Body of pancreas (tissue), 4 donors: ENCODE measurements around the gene SMG7. TPM values are rescaled to one million over a fixed set of nuclear protein-coding genes. Genes with fewer than 3 reads are reported as not detected.
A peak's percentile ranks its signal among the peaks of the same experiment; 100 is the strongest.

Experiments used
- ATAC-seq: fragments of 150-250 bp; one replicate; pipeline ENCODE4 v1.9.1; 2016
- DNase-seq, 4 donors: peaks; one replicate each; pipeline ENCODE4 v3.0.0-alpha.2; 2019
- H3K27ac ChIP-seq, 4 donors: fragments of 200-600 bp; sonication (generic); 1 replicate in 3 of 4; 2 replicates in 1 of 4; pipeline versions ENCODE4 v1.5.1 to v1.6.1; 2016 to 2019; ENCODE audit warnings: mild to moderate bottlenecking in 1 of 4, mixed read lengths in 1 of 4, moderate library complexity in 1 of 4
- H3K27me3 ChIP-seq, 2 donors: fragments of 200-600 bp; sonication (generic); one replicate each; pipeline ENCODE4 v1.6.0; 2016; ENCODE audit warnings: mild to moderate bottlenecking in 1 of 2
- H3K36me3 ChIP-seq, 2 donors: fragments of 200-600 bp; sonication (generic); replicated peaks in 1 of 2; 2 replicates each; pipeline ENCODE4 v1.5.1; 2016; ENCODE audit warnings: low read depth in 2 of 2; ENCODE audit not compliant: insufficient read depth in 1 of 2
- H3K4me1 ChIP-seq: fragments of 200-600 bp; sonication (generic); one replicate; pipeline ENCODE4 v1.6.0; 2016
- H3K4me3 ChIP-seq, 2 donors: fragments of 200-600 bp; sonication (generic); 1 replicate in 1 of 2; 2 replicates in 1 of 2; pipeline ENCODE4 v1.5.1; 2016 to 2019
- H3K9me3 ChIP-seq, 3 donors: fragments of 200-600 bp; sonication (generic); 1 replicate in 2 of 3; 2 replicates in 1 of 3; pipeline ENCODE4 v1.5.1; 2016
- POLR2A ChIP-seq, 3 donors: fragments of 450-650 bp; IDR thresholded peaks; one replicate each; pipeline ENCODE4 v1.6.1; 2016; ENCODE audit warnings: antibody characterized with exemption in 3 of 3, mild to moderate bottlenecking in 2 of 3
- WGBS, 2 donors: methylation state at CpG; one replicate each; pipeline ENCODE4 v1.1.5; 2017; 5-methylcytosine and 5-hydroxymethylcytosine counted together
- intact Hi-C: fragments of 100-400 bp; cut with DNase I; formaldehyde crosslinking; loops from one replicate; pipeline ENCODE4 v1.15.1; 2023
- total RNA-seq, 2 donors: library from RNA; depleted of rRNA; stranded (reverse); fragments of >200 nt; gene quantifications; one replicate each; pipeline ENCODE4 v1.1.0, GENCODE V29; 2016
- TF ChIP-seq, protein P1 (sequence below), 7 experiments: fragments of 450-650 bp in 4 of 7; fragments of 200-600 bp in 3 of 7; sonication (generic) in 3 of 7; IDR thresholded peaks; one replicate each; pipeline ENCODE4 v1.5.1; 2016 to 2019; ENCODE audit warnings: antibody characterized with exemption in 7 of 7

The SMG7 gene
- total RNA-seq, 2 donors from 2014 or later = 22.4 to 34.2 TPM

DNA sequence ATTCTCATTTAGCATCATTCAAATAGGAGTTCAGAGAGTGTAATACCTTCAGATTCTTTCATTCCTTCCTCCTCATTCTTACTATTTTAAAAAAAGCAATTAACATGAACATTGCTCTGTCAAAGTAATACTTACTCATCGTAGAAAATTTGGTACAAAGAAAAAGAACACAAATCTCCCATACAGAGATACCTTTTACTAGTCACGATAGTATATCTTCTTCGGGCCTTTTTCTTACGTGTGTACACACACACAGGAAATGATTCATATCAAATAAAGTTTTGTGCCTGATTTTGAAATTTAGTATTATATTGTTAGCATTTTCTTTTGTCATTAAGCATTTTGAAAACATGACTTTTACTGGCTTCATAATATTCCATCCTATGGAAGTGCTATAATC is 65.1 kb downstream of the SMG7 start:
- intact Hi-C loops = no loop called here
- H3K27me3 ChIP-seq = no peaks in the 10 kb centered on the region
- ATAC-seq (no peak), DNase-seq (no peak)
- no peak overlapping the region for H3K27ac ChIP-seq
- no peak for TF ChIP-seq POLR2A (IDR thresholded peaks at IDR 0.05)
- TF ChIP-seq, protein P1, sequence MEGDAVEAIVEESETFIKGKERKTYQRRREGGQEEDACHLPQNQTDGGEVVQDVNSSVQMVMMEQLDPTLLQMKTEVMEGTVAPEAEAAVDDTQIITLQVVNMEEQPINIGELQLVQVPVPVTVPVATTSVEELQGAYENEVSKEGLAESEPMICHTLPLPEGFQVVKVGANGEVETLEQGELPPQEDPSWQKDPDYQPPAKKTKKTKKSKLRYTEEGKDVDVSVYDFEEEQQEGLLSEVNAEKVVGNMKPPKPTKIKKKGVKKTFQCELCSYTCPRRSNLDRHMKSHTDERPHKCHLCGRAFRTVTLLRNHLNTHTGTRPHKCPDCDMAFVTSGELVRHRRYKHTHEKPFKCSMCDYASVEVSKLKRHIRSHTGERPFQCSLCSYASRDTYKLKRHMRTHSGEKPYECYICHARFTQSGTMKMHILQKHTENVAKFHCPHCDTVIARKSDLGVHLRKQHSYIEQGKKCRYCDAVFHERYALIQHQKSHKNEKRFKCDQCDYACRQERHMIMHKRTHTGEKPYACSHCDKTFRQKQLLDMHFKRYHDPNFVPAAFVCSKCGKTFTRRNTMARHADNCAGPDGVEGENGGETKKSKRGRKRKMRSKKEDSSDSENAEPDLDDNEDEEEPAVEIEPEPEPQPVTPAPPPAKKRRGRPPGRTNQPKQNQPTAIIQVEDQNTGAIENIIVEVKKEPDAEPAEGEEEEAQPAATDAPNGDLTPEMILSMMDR (IDR thresholded peaks at IDR 0.05) = no peak
- H3K4me3 ChIP-seq = no peak overlapping the region
- H3K36me3 ChIP-seq = peaks cover 10 to 29% of the 10 kb centered on the region in 2 donors
- WGBS, 2 donors = 89 to 95% methylated on average over 4 of the region's 4 CpGs
- no peaks in the 10 kb centered on the region for H3K9me3 ChIP-seq
- no peaks in the 10 kb centered on the region for H3K4me1 ChIP-seq

DNA sequence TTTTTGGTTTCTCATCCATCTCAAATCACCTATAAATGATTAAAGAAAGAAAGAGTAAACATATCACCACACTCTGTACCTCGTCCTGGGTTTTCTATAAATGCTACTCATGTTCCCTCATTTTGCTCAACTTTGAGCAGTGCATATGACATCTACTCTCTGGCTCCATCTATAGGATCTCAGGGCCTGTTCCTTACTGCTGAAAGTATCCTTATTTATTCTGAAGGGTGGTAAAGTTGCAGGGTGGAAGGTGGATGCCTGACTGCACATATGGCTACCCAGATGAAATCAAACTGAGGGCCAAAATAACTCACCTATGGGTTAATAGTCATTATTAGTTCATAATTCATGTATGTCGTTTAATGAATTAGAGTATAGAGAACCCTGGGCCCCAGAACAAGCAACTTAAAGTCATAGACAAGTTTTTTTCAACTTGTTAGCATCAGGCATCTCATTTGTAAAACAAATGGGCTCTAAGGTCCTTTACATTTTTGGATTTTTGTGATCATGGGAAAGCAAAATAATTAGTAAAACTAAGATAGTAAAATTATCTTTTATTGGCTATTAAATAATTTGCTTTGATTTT is 71.4 kb downstream of the SMG7 start:
- Histone ChIP-seq H3K9me3 (no peaks in the 10 kb centered on the region), H3K4me1 (no peaks in the 10 kb centered on the region), H3K4me3 (no peak overlapping the region), H3K27ac (no peak overlapping the region), H3K27me3 (no peaks in the 10 kb centered on the region), H3K36me3 (peaks cover 17 to 33% of the 10 kb centered on the region in 2 donors)
- 25 to 26% methylated on average over 2 of the region's 2 CpGs for WGBS, 2 donors
- intact Hi-C loops = no loop called here
- ATAC-seq (peak; percentile 64), DNase-seq (peak in 1 of 4 donors; percentile 27)
- TF ChIP-seq POLR2A (IDR thresholded peaks at IDR 0.05) = no peak
- TF ChIP-seq, protein P1 (IDR thresholded peaks at IDR 0.05) = peak in 6 of 7 experiments; percentile 28 to 65 (median 58)

DNA sequence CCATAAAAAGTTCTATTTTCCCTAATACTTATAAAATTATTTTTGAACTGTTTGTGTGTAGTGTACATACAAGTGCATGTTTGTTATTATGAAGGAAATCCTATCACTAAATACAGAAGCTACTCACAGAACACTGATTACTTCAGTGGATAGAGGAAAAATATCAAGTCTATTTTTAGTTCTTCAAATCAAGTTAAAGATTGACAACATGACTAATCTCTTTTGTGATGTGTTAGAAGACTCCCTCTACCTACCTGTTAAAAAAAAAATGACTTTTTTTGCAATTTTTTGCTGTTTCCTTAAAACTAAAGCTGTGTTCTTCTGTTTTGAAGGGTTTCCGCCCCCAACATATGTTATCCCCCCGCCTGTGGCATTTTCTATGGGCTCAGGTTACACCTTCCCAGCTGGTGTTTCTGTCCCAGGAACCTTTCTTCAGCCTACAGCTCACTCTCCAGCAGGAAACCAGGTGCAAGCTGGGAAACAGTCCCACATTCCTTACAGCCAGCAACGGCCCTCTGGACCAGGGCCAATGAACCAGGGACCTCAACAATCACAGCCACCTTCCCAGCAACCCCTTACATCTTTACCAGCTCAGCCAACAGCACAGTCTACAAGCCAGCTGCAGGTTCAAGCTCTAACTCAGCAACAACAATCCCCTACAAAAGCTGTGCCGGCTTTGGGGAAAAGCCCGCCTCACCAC is 72.4 kb downstream of the SMG7 start:
- DNase-seq = peak in 2 of 4 donors; percentile 29 to 41
- no peak for TF ChIP-seq POLR2A (IDR thresholded peaks at IDR 0.05)
- TF ChIP-seq, protein P1 (IDR thresholded peaks at IDR 0.05) = no peak
- no peaks in the 10 kb centered on the region for H3K9me3 ChIP-seq
- peaks cover 13 to 33% of the 10 kb centered on the region in 2 donors for H3K36me3 ChIP-seq
- no peaks in the 10 kb centered on the region for H3K4me1 ChIP-seq
- no peaks in the 10 kb centered on the region for H3K27me3 ChIP-seq
- peak overlapping the region in 1 of 4 donors; percentile 1 for H3K27ac ChIP-seq
- intact Hi-C loops = no loop called here
- ATAC-seq = peak; percentile 18
- no peak overlapping the region for H3K4me3 ChIP-seq
- WGBS, 2 donors = 69 to 72% methylated on average over 5 of the region's 5 CpGs

DNA sequence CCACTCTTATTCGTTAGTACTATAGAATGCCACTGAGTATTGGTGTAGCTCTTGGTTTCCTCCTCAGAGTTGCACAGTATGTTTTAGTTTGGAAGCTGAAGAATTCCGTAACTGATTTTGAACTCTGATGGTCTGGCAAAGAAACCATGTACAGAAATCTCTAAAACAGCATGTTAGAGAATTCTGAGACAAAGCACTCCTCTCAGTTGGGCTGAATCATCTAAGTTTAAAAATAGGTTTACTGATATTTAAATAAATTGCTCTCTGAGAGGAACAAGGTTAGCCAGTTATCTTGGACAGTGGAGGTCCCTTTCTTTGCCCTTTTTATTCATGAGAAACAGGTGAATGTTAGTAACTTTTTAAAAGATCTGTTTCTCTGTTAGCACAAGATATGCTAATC is 74.1 kb downstream of the SMG7 start:
- H3K27ac ChIP-seq = no peak overlapping the region
- ATAC-seq = no peak
- intact Hi-C loops = no loop called here
- no peaks in the 10 kb centered on the region for H3K4me1 ChIP-seq
- H3K27me3 ChIP-seq = no peaks in the 10 kb centered on the region
- peaks cover 19 to 29% of the 10 kb centered on the region in 2 donors for H3K36me3 ChIP-seq
- TF ChIP-seq POLR2A (IDR thresholded peaks at IDR 0.05) = no peak
- TF ChIP-seq, protein P1 (IDR thresholded peaks at IDR 0.05) = no peak
- no peaks in the 10 kb centered on the region for H3K9me3 ChIP-seq
- no peak for DNase-seq
- 91 to 93% methylated on average over 2 of the region's 2 CpGs for WGBS, 2 donors
- no peak overlapping the region for H3K4me3 ChIP-seq
